Muscle of back (tissue), 11 donors: ENCODE results near the gene SETD2. TPM values are rescaled to one million over a fixed set of nuclear protein-coding genes. Genes with fewer than 3 reads are reported as not detected.

Experiments used
- DNase-seq, 3 donors: peaks; one replicate each; pipeline versions ENCODE4 v3.0.0 to v3.0.0-alpha.2; 2013
- polyA plus RNA-seq, 10 donors: library from polyadenylated mRNA; unstranded; fragments of 120-200 nt; gene quantifications; one replicate each; pipeline ENCODE4 v1.2.1, GENCODE V29; 2013; ENCODE audit not compliant: insufficient read length in 10 of 10

Gene SETD2
- polyA plus RNA-seq, 10 donors = 29.5 to 42.0 (median 36.4) TPM

GRCh38 chr3:46998852-46999515 is 164.9 kb downstream of the SETD2 start:
- DNase-seq = no peak

DNA sequence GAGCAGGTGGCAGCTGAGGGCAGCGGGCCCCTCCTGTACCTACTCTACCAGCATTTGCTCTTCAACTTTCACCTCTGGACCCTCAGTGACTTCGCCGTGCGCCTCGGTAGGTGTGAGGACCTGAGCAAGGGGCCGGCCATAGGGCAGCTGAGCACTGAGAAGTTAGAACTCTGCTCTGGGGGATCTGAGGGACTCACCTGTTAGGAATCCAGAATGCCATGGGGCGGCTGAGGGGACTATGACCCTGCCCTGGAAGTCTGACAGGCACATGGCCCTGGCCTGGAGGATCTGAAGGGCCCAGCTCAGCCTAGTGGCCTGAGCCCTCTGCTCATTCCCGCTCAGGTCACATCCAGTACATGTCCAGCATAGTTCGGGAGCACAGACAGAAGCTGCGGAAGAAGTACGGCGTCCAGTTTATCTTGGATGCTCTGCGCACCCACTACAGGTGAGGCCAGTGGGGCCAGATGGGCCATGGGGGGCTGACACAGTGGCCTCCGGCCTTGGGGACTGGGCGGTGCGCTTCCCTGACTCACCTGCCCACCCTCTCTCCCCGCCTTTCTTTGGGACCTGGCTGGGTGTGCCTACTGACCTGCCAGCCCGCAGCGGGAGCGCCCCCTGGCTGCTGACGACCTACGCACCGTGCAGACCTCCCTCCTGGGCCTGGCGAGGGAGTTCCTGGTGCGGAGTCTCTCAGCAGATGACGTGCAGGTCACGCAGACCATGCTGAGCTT is 165.6 kb downstream of the SETD2 start:
- DNase-seq = peak in 2 of 3 donors; percentile 29 to 40

DNA sequence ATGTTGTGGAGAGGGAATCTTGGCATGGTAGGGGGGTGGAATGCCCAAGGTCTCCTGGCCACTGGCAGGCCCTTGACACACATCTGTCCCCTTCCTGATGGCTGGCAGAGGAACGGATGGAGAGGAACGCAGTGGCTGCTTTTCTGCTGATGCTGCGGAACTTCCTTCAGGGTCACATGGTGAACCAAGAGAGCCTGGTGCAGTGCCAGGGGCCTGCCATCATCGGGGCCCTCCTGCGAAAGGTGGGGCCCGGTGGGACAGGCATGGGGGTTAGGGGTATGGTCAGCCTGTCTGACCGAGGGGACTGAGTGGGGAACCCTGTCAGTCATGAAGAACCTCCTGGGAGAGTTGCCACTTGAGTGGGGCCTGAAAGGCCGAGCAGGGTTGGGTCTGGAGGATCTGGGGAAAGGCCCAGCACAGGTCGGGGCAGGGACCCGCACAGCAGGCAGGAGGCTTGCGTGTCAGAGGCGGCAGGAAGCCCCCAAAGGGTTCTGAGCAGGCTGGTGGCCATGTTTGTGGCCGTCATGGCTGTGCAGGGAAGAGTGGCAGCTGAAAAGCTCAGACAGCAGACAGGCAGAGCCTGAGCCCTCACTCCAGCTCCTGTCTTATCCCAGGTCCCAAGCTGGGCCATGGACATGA is 166.3 kb downstream of the SETD2 start:
- no peak for DNase-seq

DNA sequence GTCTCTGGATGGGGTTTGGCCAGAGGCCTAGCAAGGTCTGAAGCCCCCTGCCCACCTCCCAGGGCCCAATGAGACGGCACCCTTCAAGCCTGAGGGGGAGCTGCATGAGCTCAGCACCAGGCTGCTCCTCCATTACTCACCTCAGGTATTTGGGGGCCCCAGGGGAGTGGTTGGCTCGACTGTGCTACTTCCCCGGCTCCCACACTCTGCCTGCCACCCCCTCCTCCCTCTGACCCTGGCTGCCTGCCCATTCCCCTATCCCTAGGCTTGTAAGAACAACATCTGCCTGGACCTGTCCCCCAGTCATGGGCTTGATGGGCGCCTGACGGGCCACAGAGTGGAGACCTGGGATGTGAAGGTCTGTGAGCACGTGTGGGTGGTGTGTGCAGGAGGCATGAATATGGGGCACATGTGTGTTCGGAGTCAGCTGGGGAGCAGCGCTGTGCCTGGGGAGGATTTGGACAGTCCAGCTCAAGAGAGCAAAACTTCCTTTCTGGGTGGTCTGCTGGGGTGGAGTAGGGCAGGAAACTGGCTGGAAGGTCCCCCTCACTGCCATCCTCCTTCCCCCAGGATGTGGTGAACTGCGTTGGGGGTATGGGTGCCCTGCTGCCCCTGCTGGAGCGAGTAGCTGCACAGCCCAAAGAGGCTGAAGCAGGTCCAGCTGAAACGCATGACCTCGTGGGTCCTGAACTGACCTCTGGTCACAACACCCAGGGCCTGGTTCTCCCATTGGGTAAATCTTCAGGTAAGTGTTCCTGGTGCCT is 167.0 kb downstream of the SETD2 start:
- no peak for DNase-seq

GRCh38 chr3:46995901-46996562 is 167.9 kb downstream of the SETD2 start:
- no peak for DNase-seq

DNA sequence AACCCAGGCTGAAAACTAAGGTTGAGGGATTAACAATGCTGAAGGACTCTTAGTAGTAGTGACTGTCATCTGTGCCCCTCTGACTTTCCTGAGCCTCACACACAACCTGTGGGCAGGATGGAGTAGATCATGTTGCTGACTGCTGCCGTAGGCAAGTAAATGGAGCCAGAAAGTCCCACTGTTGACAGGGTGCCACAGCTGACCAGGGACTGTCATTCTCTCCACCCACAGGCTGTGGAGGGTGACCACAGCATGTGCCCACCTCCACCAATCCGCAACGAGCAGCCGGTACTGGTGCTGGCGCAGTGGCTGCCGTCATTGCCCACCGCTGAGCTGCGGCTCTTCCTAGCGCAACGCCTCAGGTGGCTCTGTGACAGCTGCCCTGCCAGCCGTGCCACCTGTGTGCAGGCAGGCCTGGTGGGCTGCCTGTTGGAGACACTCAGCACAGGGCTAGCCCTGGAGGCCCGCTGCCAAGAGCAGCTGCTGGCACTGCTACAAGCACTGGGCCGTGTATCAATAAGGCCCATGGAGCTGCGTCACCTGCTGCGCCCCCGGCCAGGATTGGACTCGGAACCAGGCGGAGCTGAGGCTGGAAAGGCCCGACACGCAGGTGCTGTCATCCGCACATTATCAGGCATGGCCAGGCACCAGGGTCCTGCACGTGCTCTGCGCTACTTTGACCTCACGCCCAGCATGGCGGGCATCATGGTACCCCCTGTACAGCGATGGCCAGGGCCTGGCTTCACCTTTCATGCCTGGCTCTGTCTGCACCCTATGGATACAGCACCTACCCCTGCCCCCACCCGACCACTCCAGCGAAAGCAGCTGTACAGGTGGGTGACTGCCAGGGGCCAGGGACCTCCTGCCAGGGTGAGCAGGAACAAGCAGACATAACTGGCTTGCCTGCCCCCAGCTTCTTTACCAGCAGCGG is 168.8 kb downstream of the SETD2 start:
- DNase-seq = no peak

DNA sequence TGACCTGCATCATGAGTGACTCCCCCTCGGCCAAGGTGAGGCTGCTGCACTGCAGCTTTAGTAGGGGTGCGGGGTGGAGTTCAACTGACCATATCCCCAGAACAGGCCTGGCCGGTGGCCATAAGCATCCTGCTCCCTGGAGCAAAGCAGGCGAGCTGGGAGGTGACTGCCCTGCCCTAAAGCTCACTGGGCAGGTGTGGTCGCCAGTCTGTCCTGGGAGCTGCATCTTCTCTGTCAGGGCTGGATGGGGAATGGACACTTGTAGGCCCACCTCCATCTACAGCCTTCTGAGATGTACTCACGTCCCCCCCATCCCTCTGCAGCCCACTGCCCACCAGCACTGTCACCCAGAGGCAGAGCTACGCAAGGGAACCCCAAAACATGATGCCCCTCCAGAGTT is 169.9 kb downstream of the SETD2 start:
- no peak for DNase-seq

- DNase-seq = no peak
Observed at GRCh38 chr3:46993292-46993691, 170.6 kb downstream of the SETD2 start.

- DNase-seq = no peak
Observed at GRCh38 chr3:46992231-46992630, 171.7 kb downstream of the SETD2 start.

- DNase-seq = no peak
Observed at GRCh38 chr3:46991406-46992165, 172.3 kb downstream of the SETD2 start.

- DNase-seq = no peak
Observed at GRCh38 chr3:46990573-46991374, 173.1 kb downstream of the SETD2 start.

DNA sequence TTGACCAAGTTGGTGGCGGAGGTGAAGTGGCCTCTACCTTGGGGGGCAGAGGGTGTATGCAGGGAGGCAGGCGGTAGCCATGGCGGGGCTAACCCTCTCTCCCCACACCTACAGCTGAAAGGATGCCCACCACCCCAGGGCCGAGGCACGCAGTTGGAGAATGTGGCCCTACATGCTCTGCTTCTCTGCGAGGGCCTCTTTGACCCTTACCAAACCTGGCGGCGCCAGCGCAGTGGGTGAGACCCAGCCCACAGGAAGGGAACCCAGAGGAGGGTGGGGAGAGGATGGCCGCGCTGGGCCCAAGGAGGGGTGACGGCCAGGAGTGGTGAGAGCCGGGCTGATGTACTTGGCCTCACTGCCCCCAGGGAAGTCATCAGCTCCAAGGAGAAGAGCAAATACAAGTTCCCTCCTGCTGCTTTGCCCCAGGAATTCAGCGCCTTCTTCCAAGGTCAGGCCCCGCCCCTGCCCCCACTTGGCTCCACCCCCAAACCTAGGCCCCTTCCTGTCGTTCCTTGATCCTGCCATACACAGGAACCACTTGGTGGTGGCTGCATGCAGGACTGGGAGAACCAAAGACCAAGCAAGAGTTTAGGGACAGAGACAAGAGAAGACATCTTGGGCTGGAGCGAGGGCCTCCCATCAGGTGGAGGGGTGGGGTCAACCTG is 174.6 kb downstream of the SETD2 start:
- no peak for DNase-seq

- no peak for DNase-seq
Observed at GRCh38 chr3:46988616-46989015, 175.3 kb downstream of the SETD2 start.

DNA sequence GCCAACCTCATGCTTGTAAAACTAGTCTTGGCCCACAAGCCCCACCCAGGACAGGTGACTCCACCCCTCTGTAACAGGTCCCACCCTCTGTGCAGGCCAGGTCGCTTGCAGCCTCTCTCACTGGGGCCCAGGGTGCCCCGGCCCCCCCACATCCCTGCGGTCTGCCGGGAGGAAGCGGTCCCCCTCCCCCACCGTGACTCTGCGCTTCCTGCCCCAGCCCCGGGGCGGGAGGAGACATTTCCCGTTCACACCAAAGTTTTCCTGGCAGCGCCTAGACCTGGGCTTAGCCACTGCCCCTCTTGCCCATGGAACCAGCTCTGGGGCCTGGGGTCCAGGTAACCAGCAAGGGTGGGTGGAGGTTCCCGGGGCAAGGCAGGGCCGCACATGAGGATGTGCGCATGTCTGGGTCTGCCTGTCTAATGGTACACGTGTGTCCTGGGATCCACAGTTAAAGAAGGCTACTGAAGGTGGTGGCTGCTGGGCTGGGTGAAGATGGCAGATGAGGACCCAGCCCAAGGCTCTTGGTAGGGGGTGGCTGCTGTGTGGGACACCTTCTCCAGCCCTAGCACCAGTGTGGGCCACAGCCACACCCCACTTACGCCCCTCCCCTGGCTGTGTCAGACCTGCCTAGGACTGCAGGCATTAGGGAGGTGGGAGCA is 176.0 kb downstream of the SETD2 start:
- DNase-seq = peak in 2 of 3 donors; percentile 25 to 48

GRCh38 chr3:46987319-46987742 is 176.6 kb downstream of the SETD2 start:
- no peak for DNase-seq

DNA sequence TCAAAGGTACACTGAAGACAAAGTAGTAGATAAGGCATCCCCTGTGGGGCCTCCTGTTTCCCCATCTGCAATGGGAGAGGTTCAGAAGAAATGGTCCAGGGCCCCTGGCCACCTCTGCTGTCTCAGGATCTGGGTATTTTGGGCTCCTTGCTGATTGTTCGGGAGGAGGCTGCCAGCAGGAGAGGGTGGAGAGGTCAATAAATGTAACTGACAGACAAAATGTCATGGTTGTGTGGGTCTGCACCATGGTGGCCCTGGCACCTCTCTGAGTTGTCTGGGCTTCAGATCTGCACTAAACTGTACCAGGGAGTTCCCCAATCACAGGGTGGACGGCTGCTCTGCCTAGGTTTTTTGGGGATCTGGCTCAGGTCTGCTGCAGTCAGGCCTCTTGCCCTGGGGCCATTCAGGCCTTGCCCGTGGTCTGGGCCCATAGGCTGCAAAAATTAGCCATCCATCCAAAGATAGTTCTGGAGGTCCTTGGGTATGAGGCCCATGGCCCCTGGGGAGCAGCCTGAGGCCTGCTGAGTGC is 177.1 kb downstream of the SETD2 start:
- no peak for DNase-seq

GRCh38 chr3:46986055-46986730 is 177.7 kb downstream of the SETD2 start:
- DNase-seq = no peak
